ENCODE measurements around the gene RTF1. TPM values are rescaled to one million over a fixed set of nuclear protein-coding genes. Genes with fewer than 3 reads are reported as not detected.
A peak's percentile ranks its signal among the peaks of the same experiment; 100 is the strongest.
"Not testable (repeated sequence)": the region's sequence is repeated elsewhere in the genome, so short reads cannot be mapped to it uniquely, and the experiment has no call there.

The RTF1 gene
- total RNA-seq, 1 donor from 2014 or later = 54.4 TPM

- no peaks in the 10 kb centered on the region for H3K9me3 Mint-ChIP-seq
- H3K27me3 Mint-ChIP-seq = no peaks in the 10 kb centered on the region
- no peaks in the 10 kb centered on the region for H3K36me3 Mint-ChIP-seq
- no peak overlapping the region for H3K4me3 Mint-ChIP-seq
- DNase-seq (ENCODE audit: extremely low spot score, unreplicated experiment) = no peak
- peaks cover 11% of the 10 kb centered on the region for H3K4me1 Mint-ChIP-seq (ENCODE audit: unreplicated experiment)
- H3K27ac Mint-ChIP-seq = no peak overlapping the region
- TF ChIP-seq CTCF (conservative IDR thresholded peaks at IDR 0.05) = no peak
These were observed 5.5 kb upstream of the RTF1 start for GRCh38 chr15:41411441-41411840.

GRCh38 chr15:41416128-41416741, 660 bp upstream of the RTF1 start:
- no peaks in the 10 kb centered on the region for H3K36me3 Mint-ChIP-seq
- TF ChIP-seq CTCF (conservative IDR thresholded peaks at IDR 0.05) = no peak
- DNase-seq (ENCODE audit: extremely low spot score, unreplicated experiment) = no peak
- no peaks in the 10 kb centered on the region for H3K27me3 Mint-ChIP-seq
- H3K9me3 Mint-ChIP-seq = no peaks in the 10 kb centered on the region
- H3K27ac Mint-ChIP-seq = peak overlapping the region; percentile 98
- H3K4me3 Mint-ChIP-seq = peak overlapping the region; percentile 95
- H3K4me1 Mint-ChIP-seq (ENCODE audit: unreplicated experiment) = peaks cover 38% of the 10 kb centered on the region

- peak overlapping the region; percentile 92 for H3K27ac Mint-ChIP-seq
- no peaks in the 10 kb centered on the region for H3K36me3 Mint-ChIP-seq
- no peak for DNase-seq (ENCODE audit: extremely low spot score, unreplicated experiment)
- no peaks in the 10 kb centered on the region for H3K27me3 Mint-ChIP-seq
- H3K4me3 Mint-ChIP-seq = peak overlapping the region; percentile 95
- peaks cover 38% of the 10 kb centered on the region for H3K4me1 Mint-ChIP-seq (ENCODE audit: unreplicated experiment)
- TF ChIP-seq CTCF (conservative IDR thresholded peaks at IDR 0.05) = no peak
- H3K9me3 Mint-ChIP-seq = no peaks in the 10 kb centered on the region
These were observed 712 bp downstream of the RTF1 start for GRCh38 chr15:41417418-41418195.

- peaks cover 12% of the 10 kb centered on the region for H3K36me3 Mint-ChIP-seq
- no peaks in the 10 kb centered on the region for H3K27me3 Mint-ChIP-seq
- no peak overlapping the region for H3K27ac Mint-ChIP-seq
- H3K4me3 Mint-ChIP-seq = no peak overlapping the region
- H3K4me1 Mint-ChIP-seq (ENCODE audit: unreplicated experiment) = peaks cover 19% of the 10 kb centered on the region
- no peak for DNase-seq (ENCODE audit: extremely low spot score, unreplicated experiment)
- H3K9me3 Mint-ChIP-seq = no peaks in the 10 kb centered on the region
- TF ChIP-seq CTCF (conservative IDR thresholded peaks at IDR 0.05) = no peak
These were observed 7.2 kb downstream of the RTF1 start for GRCh38 chr15:41423979-41424659.

- TF ChIP-seq CTCF (conservative IDR thresholded peaks at IDR 0.05) = no peak
- Mint-ChIP-seq H3K27ac (no peak overlapping the region), H3K36me3 (peaks cover 17% of the 10 kb centered on the region), H3K4me1 (ENCODE audit: unreplicated experiment) (peaks cover 20% of the 10 kb centered on the region), H3K4me3 (no peak overlapping the region), H3K9me3 (no peaks in the 10 kb centered on the region), H3K27me3 (no peaks in the 10 kb centered on the region)
- no peak for DNase-seq (ENCODE audit: extremely low spot score, unreplicated experiment)
These were observed 7.9 kb downstream of the RTF1 start for GRCh38 chr15:41424809-41425208.

GRCh38 chr15:41425907-41426306, 9.0 kb downstream of the RTF1 start:
- not testable (repeated sequence) for H3K4me1 Mint-ChIP-seq (ENCODE audit: unreplicated experiment); H3K4me3 Mint-ChIP-seq; H3K9me3 Mint-ChIP-seq; H3K27ac Mint-ChIP-seq; H3K27me3 Mint-ChIP-seq; DNase-seq (ENCODE audit: extremely low spot score, unreplicated experiment)
- H3K36me3 Mint-ChIP-seq = peaks cover 17% of the 10 kb centered on the region

All from type B pancreatic cell (in vitro differentiated cells).